ENCODE data around the gene TSEN15. TPM values are rescaled to one million over a fixed set of nuclear protein-coding genes. Genes with fewer than 3 reads are reported as not detected.

Gene TSEN15
- total and polyA plus RNA-seq, 2 of the 13 experiments (the other 11 are each of a cell fraction or from before 2014, with no cell fraction given), result 25.6 to 35.8 TPM

DNA sequence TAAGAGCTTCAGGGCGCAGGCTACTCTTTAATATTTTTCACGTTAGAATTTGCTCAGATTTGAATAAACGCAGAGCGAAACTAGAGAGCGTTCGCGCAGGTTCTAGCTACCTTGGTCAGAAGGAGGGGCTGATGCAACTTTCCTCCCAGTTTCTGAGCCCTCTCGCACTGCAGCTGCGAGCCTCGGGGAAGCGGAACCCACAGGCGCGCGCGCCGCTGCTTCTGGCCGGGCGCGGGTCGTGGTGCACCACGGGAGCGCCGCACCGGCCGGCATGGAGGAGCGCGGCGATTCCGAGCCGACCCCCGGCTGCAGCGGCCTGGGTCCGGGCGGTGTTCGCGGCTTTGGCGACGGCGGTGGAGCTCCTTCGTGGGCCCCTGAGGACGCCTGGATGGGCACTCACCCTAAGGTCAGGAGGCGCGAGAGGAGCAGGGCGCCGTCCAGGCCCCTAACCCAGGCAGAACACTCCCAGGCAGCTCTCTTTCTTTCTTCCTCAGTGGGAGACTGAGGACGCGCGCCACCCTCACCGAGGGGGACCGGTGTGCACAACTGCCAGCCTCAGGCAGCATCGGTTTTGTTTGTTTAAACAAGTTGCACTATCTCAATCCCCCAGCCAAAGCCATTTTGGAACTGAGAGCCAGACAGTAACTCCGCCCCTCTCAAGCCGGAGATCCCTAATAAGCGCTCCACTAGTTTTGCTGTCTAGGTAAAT, at the start of gene TSEN15 (continued):
- no peak; the same call in 1 of the 2 replicates for TF ChIP-seq RFX5 (IDR thresholded peaks at IDR 0.05; ENCODE audit: low read depth, low read length)
- TF ChIP-seq ZNF263 (CRISPR knock-in tag; IDR thresholded peaks at IDR 0.05), result peak; percentile 14; the same call in 1 of the 2 replicates
- TF ChIP-seq, protein P1, sequence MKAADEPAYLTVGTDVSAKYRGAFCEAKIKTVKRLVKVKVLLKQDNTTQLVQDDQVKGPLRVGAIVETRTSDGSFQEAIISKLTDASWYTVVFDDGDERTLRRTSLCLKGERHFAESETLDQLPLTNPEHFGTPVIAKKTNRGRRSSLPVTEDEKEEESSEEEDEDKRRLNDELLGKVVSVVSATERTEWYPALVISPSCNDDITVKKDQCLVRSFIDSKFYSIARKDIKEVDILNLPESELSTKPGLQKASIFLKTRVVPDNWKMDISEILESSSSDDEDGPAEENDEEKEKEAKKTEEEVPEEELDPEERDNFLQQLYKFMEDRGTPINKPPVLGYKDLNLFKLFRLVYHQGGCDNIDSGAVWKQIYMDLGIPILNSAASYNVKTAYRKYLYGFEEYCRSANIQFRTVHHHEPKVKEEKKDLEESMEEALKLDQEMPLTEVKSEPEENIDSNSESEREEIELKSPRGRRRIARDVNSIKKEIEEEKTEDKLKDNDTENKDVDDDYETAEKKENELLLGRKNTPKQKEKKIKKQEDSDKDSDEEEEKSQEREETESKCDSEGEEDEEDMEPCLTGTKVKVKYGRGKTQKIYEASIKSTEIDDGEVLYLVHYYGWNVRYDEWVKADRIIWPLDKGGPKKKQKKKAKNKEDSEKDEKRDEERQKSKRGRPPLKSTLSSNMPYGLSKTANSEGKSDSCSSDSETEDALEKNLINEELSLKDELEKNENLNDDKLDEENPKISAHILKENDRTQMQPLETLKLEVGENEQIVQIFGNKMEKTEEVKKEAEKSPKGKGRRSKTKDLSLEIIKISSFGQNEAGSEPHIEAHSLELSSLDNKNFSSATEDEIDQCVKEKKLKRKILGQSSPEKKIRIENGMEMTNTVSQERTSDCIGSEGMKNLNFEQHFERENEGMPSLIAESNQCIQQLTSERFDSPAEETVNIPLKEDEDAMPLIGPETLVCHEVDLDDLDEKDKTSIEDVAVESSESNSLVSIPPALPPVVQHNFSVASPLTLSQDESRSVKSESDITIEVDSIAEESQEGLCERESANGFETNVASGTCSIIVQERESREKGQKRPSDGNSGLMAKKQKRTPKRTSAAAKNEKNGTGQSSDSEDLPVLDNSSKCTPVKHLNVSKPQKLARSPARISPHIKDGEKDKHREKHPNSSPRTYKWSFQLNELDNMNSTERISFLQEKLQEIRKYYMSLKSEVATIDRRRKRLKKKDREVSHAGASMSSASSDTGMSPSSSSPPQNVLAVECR (CRISPR knock-in tag; IDR thresholded peaks at IDR 0.05; ENCODE audit: borderline replicate concordance), result peak; percentile 93
- TF ChIP-seq, protein P2, sequence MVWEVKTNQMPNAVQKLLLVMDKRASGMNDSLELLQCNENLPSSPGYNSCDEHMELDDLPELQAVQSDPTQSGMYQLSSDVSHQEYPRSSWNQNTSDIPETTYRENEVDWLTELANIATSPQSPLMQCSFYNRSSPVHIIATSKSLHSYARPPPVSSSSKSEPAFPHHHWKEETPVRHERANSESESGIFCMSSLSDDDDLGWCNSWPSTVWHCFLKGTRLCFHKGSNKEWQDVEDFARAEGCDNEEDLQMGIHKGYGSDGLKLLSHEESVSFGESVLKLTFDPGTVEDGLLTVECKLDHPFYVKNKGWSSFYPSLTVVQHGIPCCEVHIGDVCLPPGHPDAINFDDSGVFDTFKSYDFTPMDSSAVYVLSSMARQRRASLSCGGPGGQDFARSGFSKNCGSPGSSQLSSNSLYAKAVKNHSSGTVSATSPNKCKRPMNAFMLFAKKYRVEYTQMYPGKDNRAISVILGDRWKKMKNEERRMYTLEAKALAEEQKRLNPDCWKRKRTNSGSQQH (CRISPR knock-in tag; IDR thresholded peaks at IDR 0.05; ENCODE audit: low read depth), result peak; percentile 69; the same call in 1 of the 2 replicates
- TF ChIP-seq SOX13 (IDR thresholded peaks at IDR 0.05), result no peak
- TF ChIP-seq SOX13 (CRISPR knock-in tag; conservative IDR thresholded peaks at IDR 0.05 in 1 of 2, IDR thresholded peaks at IDR 0.05 in 1 of 2), result peak in 1 of 2 experiments; percentile 62; a peak in 2 of 4 replicates
- TF ChIP-seq KLF9 (CRISPR knock-in tag; IDR thresholded peaks at IDR 0.05; ENCODE audit: low read depth), result no peak
- TF ChIP-seq SETDB1 (CRISPR knock-in tag; IDR thresholded peaks at IDR 0.05; ENCODE audit: borderline replicate concordance), result no peak
- TF ChIP-seq, protein P3, sequence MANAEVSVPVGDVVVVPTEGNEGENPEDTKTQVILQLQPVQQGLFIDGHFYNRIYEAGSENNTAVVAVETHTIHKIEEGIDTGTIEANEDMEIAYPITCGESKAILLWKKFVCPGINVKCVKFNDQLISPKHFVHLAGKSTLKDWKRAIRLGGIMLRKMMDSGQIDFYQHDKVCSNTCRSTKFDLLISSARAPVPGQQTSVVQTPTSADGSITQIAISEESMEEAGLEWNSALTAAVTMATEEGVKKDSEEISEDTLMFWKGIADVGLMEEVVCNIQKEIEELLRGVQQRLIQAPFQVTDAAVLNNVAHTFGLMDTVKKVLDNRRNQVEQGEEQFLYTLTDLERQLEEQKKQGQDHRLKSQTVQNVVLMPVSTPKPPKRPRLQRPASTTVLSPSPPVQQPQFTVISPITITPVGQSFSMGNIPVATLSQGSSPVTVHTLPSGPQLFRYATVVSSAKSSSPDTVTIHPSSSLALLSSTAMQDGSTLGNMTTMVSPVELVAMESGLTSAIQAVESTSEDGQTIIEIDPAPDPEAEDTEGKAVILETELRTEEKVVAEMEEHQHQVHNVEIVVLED (CRISPR knock-in tag; IDR thresholded peaks at IDR 0.05; ENCODE audit: borderline replicate concordance), result peak; percentile 85
- 0 out of 2 replicates have a peak, but pooled peaks have one; percentile 29 for TF ChIP-seq ZNF552 (CRISPR knock-in tag; IDR thresholded peaks at IDR 0.05; ENCODE audit: borderline replicate concordance)
- TF ChIP-seq, protein P4, sequence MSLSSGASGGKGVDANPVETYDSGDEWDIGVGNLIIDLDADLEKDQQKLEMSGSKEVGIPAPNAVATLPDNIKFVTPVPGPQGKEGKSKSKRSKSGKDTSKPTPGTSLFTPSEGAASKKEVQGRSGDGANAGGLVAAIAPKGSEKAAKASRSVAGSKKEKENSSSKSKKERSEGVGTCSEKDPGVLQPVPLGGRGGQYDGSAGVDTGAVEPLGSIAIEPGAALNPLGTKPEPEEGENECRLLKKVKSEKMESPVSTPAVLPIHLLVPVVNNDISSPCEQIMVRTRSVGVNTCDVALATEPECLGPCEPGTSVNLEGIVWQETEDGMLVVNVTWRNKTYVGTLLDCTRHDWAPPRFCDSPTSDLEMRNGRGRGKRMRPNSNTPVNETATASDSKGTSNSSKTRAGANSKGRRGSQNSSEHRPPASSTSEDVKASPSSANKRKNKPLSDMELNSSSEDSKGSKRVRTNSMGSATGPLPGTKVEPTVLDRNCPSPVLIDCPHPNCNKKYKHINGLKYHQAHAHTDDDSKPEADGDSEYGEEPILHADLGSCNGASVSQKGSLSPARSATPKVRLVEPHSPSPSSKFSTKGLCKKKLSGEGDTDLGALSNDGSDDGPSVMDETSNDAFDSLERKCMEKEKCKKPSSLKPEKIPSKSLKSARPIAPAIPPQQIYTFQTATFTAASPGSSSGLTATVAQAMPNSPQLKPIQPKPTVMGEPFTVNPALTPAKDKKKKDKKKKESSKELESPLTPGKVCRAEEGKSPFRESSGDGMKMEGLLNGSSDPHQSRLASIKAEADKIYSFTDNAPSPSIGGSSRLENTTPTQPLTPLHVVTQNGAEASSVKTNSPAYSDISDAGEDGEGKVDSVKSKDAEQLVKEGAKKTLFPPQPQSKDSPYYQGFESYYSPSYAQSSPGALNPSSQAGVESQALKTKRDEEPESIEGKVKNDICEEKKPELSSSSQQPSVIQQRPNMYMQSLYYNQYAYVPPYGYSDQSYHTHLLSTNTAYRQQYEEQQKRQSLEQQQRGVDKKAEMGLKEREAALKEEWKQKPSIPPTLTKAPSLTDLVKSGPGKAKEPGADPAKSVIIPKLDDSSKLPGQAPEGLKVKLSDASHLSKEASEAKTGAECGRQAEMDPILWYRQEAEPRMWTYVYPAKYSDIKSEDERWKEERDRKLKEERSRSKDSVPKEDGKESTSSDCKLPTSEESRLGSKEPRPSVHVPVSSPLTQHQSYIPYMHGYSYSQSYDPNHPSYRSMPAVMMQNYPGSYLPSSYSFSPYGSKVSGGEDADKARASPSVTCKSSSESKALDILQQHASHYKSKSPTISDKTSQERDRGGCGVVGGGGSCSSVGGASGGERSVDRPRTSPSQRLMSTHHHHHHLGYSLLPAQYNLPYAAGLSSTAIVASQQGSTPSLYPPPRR (CRISPR knock-in tag; IDR thresholded peaks at IDR 0.05; ENCODE audit: borderline replicate concordance), result peak; percentile 49; the same call in 1 of the 2 replicates
- TF ChIP-seq, protein P5, sequence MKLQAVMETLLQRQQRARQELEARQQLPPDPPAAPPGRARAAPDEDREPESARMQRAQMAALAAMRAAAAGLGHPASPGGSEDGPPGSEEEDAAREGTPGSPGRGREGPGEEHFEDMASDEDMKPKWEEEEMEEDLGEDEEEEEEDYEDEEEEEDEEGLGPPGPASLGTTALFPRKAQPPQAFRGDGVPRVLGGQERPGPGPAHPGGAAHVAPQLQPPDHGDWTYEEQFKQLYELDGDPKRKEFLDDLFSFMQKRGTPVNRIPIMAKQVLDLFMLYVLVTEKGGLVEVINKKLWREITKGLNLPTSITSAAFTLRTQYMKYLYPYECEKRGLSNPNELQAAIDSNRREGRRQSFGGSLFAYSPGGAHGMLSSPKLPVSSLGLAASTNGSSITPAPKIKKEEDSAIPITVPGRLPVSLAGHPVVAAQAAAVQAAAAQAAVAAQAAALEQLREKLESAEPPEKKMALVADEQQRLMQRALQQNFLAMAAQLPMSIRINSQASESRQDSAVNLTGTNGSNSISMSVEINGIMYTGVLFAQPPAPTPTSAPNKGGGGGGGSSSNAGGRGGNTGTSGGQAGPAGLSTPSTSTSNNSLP (IDR thresholded peaks at IDR 0.05; ENCODE audit: low read depth, low read length), result peak; percentile 65; the same call in 1 of the 2 replicates
- no peak; the same call in 1 of the 2 replicates for TF ChIP-seq PITX1 (CRISPR knock-in tag; IDR thresholded peaks at IDR 0.05)

Measured in HepG2 (cell line).